Activated naive CD4-positive, alpha-beta T cell treated with anti-CD3 and anti-CD28 coated beads for 36 hours (primary cell): ENCODE measurements around the gene CATSPERD. TPM values are rescaled to one million over a fixed set of nuclear protein-coding genes. Genes with fewer than 3 reads are reported as not detected.
A peak's percentile ranks its signal among the peaks of the same experiment; 100 is the strongest.
"Not testable (repeated sequence)": the region's sequence is repeated elsewhere in the genome, so short reads cannot be mapped to it uniquely, and the experiment has no call there.

ENCODE experiments used
- CTCF ChIA-PET: fragments of 350-600 bp; sonication (Branson Sonifier 250); formaldehyde crosslinking; loops from one replicate; lab custom pipeline; 2021; ENCODE audit warnings: antibody characterized with exemption; lab: Charles Lee
- DNase-seq: peaks from one replicate; pipeline ENCODE4 v3.0.0-alpha.2; 2020
- H3K27ac Mint-ChIP-seq: one replicate; pipeline ENCODE4 v1.8.0; 2021; ENCODE audit warnings: mild to moderate bottlenecking, mixed read lengths
- H3K27me3 Mint-ChIP-seq: one replicate; pipeline ENCODE4 v1.8.0; 2021; ENCODE audit warnings: low read depth, mixed read lengths
- H3K36me3 Mint-ChIP-seq: one replicate; pipeline ENCODE4 v1.8.0; 2021; ENCODE audit warnings: low read depth, mixed read lengths
- H3K4me1 Mint-ChIP-seq: one replicate; pipeline ENCODE4 v1.8.0; 2021; ENCODE audit warnings: low read depth, mixed read lengths
- H3K4me3 Mint-ChIP-seq: one replicate; pipeline ENCODE4 v1.8.0; 2021; ENCODE audit warnings: mild to moderate bottlenecking, moderate library complexity, mixed read lengths
- H3K9me3 Mint-ChIP-seq: one replicate; pipeline ENCODE4 v1.8.0; 2021; ENCODE audit warnings: mixed read lengths
- intact Hi-C: fragments of 100-400 bp; cut with micrococcal nuclease; formaldehyde crosslinking; loops from one replicate; pipeline ENCODE4 v1.15.1; 2023
- total RNA-seq, 2 experiments: library from RNA; stranded (reverse); gene quantifications; one replicate each; pipeline ENCODE4 v1.2.3, GENCODE V29; 2021

CATSPERD gene
- total RNA-seq, 2 experiments from 2014 or later, result not detected

DNA sequence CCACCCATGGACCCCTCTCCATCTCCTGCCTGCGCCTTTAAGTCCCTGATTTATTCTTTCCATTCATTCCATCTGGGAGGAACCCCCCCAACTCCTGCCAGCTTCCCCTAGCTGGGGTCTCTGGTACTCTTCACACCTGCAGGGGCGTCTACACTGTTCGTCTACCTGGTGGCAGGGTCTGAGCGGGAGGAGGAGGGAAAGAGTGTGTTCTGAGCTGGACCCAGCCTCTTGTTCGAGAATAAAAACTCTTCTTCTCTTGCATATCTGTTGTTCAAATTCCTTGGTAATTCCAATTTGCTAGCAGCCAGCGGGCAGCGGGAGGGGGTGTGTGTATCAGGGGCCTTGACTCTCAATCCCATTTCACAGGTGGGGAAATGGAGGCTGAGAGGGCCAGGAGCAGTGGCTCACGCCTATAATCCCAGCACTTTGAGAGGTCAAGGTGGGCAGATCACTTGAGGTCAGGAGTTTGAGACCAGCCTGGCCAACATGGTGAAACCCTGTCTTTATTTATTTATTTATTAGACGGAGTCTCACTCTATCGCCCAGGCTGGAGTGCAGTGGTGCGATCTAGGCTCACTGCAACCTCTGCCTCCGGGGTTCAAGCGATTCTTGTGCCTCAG lies 32.1 kb upstream of the CATSPERD start:
- H3K4me3 Mint-ChIP-seq, result peak overlapping the region; percentile 48
- not testable (repeated sequence) for H3K27me3 Mint-ChIP-seq, H3K27ac Mint-ChIP-seq, H3K9me3 Mint-ChIP-seq, DNase-seq
- intact Hi-C loops, result loop anchor here (5.0 kb wide), 1 partner anchor 1216 kb away; the partner anchor contains the start of gene HDGFL2
- H3K36me3 Mint-ChIP-seq, result peaks cover 32% of the 10 kb centered on the region
- peaks cover 22% of the 10 kb centered on the region for H3K4me1 Mint-ChIP-seq
- CTCF ChIA-PET, result interaction anchor here (1.5 to 3.9 kb wide), 7 partner anchors 17 to 115 kb away, joined by 3 to 37 read pairs (median 7); partner anchors contain the start of genes CATSPERD and LONP1

DNA sequence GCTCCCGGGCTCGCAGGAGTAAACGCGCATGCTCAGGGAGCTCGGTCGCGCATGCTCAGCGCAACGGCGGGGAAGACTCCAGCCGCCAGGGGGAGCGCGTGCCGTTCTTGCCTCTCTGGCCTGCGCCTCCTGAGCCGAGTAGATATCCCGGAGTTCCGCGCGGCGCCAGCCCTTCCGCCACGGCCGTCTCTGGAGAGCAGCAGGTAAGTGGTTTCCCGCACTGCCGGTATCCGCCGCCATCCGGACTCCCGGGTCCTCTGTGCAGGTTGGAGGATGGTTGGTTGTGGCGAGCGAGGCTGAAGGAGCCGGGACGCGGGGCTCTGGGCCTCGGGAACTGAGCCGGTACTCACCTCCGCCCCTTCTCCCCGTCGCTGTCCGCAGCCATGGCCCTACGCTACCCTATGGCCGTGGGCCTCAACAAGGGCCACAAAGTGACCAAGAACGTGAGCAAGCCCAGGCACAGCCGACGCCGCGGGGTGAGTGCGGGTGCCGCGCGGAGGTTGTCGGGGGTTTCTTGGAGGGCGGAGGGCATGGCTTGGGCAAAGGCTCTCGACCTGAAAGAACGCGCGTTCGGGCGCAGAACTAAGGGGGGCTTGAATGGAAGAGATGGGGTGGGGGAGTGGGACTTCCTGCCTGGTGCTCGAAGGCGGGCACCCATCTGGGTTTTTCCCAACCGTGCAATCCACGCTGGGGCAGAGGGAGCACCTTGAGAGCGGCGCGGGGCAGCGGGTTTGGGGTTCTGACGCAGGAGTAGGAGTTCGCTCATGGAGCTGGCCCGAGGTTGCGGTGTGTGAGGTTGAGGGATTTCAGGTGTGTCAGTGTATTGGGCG lies 30.1 kb upstream of the CATSPERD start, which contains the start of gene RPL36:
Gene RPL36 (plus strand): TSS at position 171 of the 830 bp plus-strand sequence. CDS start 213 bp downstream, at position 384.
- Mint-ChIP-seq H3K4me3 (peak within 1 kb of the TSS; percentile 98), H3K27ac (peak within 1 kb of the TSS; percentile 96), H3K4me1 (peaks cover 22% of the 10 kb centered on the region), H3K36me3 (peaks cover 43% of the 10 kb centered on the region), H3K9me3 (no peaks in the 10 kb centered on the region), H3K27me3 (no peaks in the 10 kb centered on the region)
- CTCF ChIA-PET, result interaction anchor here (0.6 to 3.9 kb wide), 17 partner anchors 8 to 252 kb away, joined by 3 to 37 read pairs (median 4); partner anchors contain the start of genes CATSPERD, LONP1, SAFB and SAFB2
- intact Hi-C loops, result loop anchor here (1.0 kb wide), 5 partner anchors 10 to 104 kb away; partner anchors contain the start of genes CATSPERD, LONP1, MICOS13 and SAFB2
- peak; percentile 100 for DNase-seq

DNA sequence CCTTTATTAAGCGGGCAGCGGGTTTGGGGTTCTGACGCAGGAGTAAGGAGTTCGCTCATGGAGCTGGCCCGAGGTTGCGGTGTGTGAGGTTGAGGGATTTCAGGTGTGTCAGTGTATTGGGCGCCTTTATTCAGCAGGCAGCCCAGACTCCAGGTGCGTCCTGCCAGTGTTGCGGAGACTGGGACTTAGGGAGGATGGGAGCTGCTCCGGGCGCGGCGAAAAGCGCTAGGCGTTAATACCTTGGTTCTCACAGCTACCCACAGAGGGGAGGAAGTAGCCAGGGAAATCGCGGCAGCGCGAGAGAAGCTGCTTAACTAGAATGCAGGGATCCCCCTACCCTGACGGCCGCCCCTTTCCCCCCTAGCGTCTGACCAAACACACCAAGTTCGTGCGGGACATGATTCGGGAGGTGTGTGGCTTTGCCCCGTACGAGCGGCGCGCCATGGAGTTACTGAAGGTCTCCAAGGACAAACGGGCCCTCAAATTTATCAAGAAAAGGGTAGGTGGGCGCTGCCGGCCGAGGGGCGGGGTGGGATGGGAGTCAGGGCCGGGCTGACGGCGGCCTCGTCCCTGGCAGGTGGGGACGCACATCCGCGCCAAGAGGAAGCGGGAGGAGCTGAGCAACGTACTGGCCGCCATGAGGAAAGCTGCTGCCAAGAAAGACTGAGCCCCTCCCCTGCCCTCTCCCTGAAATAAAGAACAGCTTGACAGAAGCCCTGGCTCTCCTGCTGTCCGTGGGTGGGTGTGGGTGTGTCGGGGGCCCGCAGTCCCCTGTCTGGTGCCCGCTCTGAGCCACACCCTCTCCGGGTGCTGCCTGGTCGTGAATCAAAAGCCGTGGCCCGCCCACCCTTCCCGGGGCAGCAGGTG lies 29.2 kb upstream of the CATSPERD start:
- CTCF ChIA-PET, result interaction anchor here (3.9 kb wide), 1 partner anchor 29 kb away, joined by 37 read pairs; the partner anchor contains the start of genes CATSPERD and LONP1
- peak overlapping the region; percentile 98 for H3K4me3 Mint-ChIP-seq
- intact Hi-C loops, result loop anchor here (1.0 kb wide), 5 partner anchors 11 to 103 kb away; partner anchors contain the start of genes CATSPERD, LONP1, MICOS13 and SAFB2
- no peaks in the 10 kb centered on the region for H3K27me3 Mint-ChIP-seq
- no peaks in the 10 kb centered on the region for H3K9me3 Mint-ChIP-seq
- peak overlapping the region; percentile 96 for H3K27ac Mint-ChIP-seq
- peaks cover 22% of the 10 kb centered on the region for H3K4me1 Mint-ChIP-seq
- DNase-seq, result peak; percentile 57
- H3K36me3 Mint-ChIP-seq, result peaks cover 43% of the 10 kb centered on the region

DNA sequence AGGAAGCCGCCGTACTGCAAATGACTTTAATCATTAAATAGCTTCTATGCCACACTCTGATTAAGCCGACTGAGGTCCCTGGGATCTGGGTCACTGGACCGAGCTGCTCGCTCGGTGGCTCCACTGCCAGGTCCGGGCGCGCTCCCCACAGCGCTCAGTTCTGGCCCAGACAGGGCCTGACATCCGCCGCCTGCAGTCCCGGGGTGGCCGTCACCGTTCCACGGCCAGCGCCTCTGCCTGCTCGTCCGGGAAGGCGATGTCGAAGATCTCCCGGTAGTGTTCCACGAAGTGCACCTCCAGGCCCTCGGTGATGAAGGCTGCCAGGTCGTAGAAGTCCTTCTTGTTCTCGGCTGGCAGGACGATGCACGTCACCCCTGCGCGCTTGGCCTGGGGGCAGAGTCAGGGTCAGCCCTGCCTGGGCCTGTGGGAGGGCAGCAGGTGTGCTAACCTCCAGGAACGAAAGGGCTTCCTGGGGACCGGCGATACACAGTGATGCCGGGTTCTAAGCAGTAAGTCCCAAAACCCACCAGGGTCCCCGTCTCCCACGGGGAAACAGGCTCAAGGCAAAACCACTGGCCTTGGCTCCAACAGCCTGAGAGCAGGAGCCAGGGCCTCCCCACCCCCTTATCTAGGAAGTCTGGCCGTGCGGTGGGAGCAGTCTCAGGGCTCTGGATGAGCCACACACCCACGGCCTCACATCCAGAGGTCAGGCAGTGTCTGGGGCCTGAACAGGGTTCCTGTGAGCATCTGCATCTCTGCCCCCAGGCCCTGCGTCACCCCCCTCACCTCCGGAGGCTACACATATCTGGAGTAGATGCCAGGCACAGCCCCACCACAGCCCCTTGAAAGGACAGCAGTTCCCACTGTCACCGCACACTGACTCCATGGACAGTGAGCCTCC lies 28.4 kb upstream of the CATSPERD start:
- peaks cover 19% of the 10 kb centered on the region for H3K4me1 Mint-ChIP-seq
- peak overlapping the region; percentile 98 for H3K4me3 Mint-ChIP-seq
- no peak for DNase-seq
- no peaks in the 10 kb centered on the region for H3K9me3 Mint-ChIP-seq
- intact Hi-C loops, result no loop called here
- peaks cover 47% of the 10 kb centered on the region for H3K36me3 Mint-ChIP-seq
- H3K27ac Mint-ChIP-seq, result peak overlapping the region; percentile 96
- CTCF ChIA-PET, result interaction anchor here (3.9 kb wide), 1 partner anchor 28 kb away, joined by 37 read pairs; the partner anchor contains the start of genes CATSPERD and LONP1
- no peaks in the 10 kb centered on the region for H3K27me3 Mint-ChIP-seq

GRCh38 chr19:5692723-5693194 lies 27.7 kb upstream of the CATSPERD start:
- DNase-seq, result no peak
- H3K27me3 Mint-ChIP-seq, result no peaks in the 10 kb centered on the region
- peak overlapping the region; percentile 96 for H3K27ac Mint-ChIP-seq

GRCh38 chr19:5693195-5694166 lies 27.0 kb upstream of the CATSPERD start:
- peak overlapping the region; percentile 24 for H3K4me3 Mint-ChIP-seq

More at GRCh38 chr19:5692723-5693194, 27.7 kb upstream of the CATSPERD start:
- Mint-ChIP-seq H3K4me1 (peaks cover 21% of the 10 kb centered on the region), H3K4me3 (peak overlapping the region; percentile 98), H3K36me3 (peaks cover 49% of the 10 kb centered on the region), H3K9me3 (no peaks in the 10 kb centered on the region)
- intact Hi-C loops, result no loop called here
- CTCF ChIA-PET, result no interaction called here

DNA sequence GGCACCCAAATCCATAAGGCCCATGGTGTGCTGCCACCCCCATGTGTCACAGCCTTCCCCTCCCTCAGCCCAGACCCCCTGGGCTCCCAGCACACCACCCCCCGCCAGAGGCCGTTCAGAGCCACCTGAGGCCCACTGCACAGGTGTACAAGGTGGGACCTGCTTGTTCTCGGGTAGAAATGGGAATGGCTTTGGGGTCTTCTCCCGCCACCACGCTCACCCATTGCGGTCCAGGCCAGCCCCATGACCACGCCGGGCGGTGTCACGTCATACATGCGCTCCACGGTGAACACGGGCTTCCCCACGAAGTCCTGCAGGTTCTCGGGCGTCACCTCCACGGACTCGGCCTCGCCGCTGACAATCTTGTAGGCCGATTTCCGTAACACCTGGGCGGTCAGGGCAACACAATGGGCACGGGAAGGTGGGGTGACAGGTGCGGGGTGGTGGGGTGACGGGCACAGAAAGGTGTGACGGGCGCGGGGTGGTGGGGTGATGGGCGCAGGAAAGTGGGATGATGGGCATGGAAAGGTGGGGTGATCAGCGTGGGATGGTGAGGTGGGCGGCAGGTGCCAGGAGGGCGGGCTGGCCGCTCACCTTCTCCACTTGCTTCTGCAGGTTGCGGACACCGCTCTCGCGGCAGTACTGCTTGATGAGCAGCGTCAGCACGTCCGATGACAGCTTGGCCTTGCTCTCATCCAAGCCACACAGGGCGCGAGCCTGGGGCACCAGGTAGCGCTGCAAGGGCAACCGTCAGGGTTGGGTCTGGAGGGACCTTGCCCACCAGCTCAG lies 26.1 kb upstream of the CATSPERD start:
- Mint-ChIP-seq H3K4me1 (peaks cover 17% of the 10 kb centered on the region), H3K27me3 (no peaks in the 10 kb centered on the region), H3K36me3 (peaks cover 55% of the 10 kb centered on the region), H3K9me3 (no peaks in the 10 kb centered on the region), H3K4me3 (peak overlapping the region; percentile 9), H3K27ac (no peak overlapping the region)
- DNase-seq, result no peak
- CTCF ChIA-PET, result no interaction called here
- intact Hi-C loops, result no loop called here

More at GRCh38 chr19:5693195-5694166, 27.0 kb upstream of the CATSPERD start:
- Mint-ChIP-seq H3K36me3 (peaks cover 49% of the 10 kb centered on the region), H3K27me3 (no peaks in the 10 kb centered on the region), H3K9me3 (no peaks in the 10 kb centered on the region), H3K4me1 (peaks cover 17% of the 10 kb centered on the region), H3K27ac (peak overlapping the region; percentile 96)
- intact Hi-C loops, result no loop called here
- CTCF ChIA-PET, result no interaction called here
- no peak for DNase-seq

DNA sequence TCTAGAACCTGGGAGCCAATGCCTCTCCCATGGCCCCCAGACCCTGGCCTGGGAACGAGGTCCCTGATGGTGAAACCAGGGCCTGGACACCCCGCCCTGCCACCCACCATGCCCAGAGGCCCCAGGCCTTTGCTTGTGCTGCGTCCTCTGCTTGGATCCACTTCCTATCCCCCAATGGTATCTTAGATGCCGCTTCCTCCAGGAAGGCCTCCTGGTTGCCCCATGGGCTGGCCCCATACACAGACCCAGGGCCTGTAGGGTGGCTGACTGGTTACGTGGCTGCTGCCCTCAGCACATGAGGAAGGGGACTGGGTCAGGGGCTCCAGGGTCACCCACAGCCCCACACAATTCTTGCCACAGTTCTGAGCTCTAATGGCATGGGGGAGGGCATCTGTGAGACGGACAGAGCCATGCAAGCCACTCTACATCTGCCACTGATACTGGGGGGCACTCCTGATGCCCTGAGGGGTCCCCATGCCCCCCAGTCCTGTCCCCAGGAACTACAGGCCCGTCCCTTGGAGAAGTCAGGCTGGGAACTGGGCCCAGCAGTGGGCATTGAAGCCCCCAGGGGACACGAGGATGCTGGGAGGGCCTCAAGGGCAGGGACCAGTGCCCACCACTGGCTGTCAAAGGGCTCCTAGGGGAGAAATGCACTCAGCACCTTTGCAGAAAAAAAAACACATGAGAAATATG lies 25.3 kb upstream of the CATSPERD start:
- Mint-ChIP-seq H3K27me3 (no peaks in the 10 kb centered on the region), H3K4me3 (no peak overlapping the region), H3K27ac (peak overlapping the region; percentile 46), H3K36me3 (peaks cover 54% of the 10 kb centered on the region), H3K4me1 (peaks cover 14% of the 10 kb centered on the region), H3K9me3 (no peaks in the 10 kb centered on the region)
- intact Hi-C loops, result no loop called here
- CTCF ChIA-PET, result no interaction called here
- DNase-seq, result no peak

- H3K27ac Mint-ChIP-seq, result no peak overlapping the region
- peaks cover 51% of the 10 kb centered on the region for H3K36me3 Mint-ChIP-seq
- no peaks in the 10 kb centered on the region for H3K27me3 Mint-ChIP-seq
- H3K4me3 Mint-ChIP-seq, result no peak overlapping the region
- intact Hi-C loops, result no loop called here
- no peak for DNase-seq
- peaks cover 14% of the 10 kb centered on the region for H3K4me1 Mint-ChIP-seq
- H3K9me3 Mint-ChIP-seq, result no peaks in the 10 kb centered on the region
- CTCF ChIA-PET, result no interaction called here
Observed at GRCh38 chr19:5695649-5696195, 24.7 kb upstream of the CATSPERD start.
